ENCODE measurements around the gene RAB3IL1.

Gene RAB3IL1

GRCh38 chr11:61908730-61909316, 8.5 kb downstream of the RAB3IL1 start:
- no peak for DNase-seq (ENCODE audit: low read depth)
- H3K4me3 ChIP-seq (ENCODE audit: low read depth, low read length) = no peak overlapping the region

GRCh38 chr11:61907871-61908729, 9.3 kb downstream of the RAB3IL1 start:
- H3K4me3 ChIP-seq (ENCODE audit: low read depth, low read length) = no peak overlapping the region
- no peak for DNase-seq (ENCODE audit: low read depth)

DNA sequence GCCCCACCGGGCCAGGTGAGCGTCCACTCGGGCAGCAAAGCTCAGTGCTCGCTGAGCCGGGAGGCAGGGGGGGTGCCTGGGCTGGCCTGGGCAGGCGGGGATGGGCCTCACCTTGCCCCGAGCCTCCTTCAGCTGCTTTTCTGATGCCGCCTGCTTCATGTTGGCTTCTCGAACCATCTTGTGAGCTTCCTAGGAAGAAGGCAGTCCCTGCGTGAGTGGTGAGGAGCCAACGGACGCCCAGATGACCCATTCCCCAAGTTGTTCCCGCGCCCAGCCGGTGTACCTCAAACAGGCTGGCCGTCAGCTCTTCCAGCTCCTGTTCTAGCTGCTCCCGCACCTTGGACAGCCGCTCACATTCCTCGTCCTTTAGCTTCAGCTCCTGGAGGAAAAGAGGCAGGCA, 10.1 kb downstream of the RAB3IL1 start:
- no peak for DNase-seq (ENCODE audit: low read depth)
- H3K4me3 ChIP-seq (ENCODE audit: low read depth, low read length) = no peak overlapping the region

DNA sequence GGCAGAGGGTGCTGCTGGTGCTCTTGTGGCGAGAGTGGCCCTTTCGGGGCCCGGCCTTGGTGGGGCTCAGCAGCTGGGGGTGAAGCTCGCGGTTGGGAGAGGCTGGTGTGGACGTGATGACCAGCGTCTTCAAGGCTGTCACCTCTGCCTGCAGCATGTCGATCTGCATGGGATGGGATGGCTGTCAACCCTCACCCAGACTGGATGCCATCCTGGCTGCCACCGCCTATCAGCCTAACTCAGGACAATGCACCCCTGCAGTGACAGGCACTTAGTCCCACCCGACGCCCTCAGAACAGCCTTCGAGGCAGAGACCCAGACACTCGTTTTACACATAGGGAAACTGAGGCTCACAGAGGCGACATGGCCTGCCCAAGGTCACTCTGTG, 10.8 kb downstream of the RAB3IL1 start:
- H3K4me3 ChIP-seq (ENCODE audit: low read depth, low read length) = no peak overlapping the region
- DNase-seq (ENCODE audit: low read depth) = no peak

GRCh38 chr11:61905801-61906521, 11.4 kb downstream of the RAB3IL1 start:
- no peak overlapping the region for H3K4me3 ChIP-seq (ENCODE audit: low read depth, low read length)
- no peak for DNase-seq (ENCODE audit: low read depth)

- no peak overlapping the region for H3K4me3 ChIP-seq (ENCODE audit: low read depth, low read length)
- DNase-seq (ENCODE audit: low read depth) = no peak
Measured at GRCh38 chr11:61905067-61905696, 12.2 kb downstream of the RAB3IL1 start.

GRCh38 chr11:61904539-61905048, 12.8 kb downstream of the RAB3IL1 start:
- H3K4me3 ChIP-seq (ENCODE audit: low read depth, low read length) = no peak overlapping the region
- no peak for DNase-seq (ENCODE audit: low read depth)

- DNase-seq (ENCODE audit: low read depth) = no peak
- H3K4me3 ChIP-seq (ENCODE audit: low read depth, low read length) = no peak overlapping the region
Measured at GRCh38 chr11:61903845-61904244, 13.5 kb downstream of the RAB3IL1 start.

- no peak overlapping the region for H3K4me3 ChIP-seq (ENCODE audit: low read depth, low read length)
- no peak for DNase-seq (ENCODE audit: low read depth)
Measured at GRCh38 chr11:61902313-61902712, 15.1 kb downstream of the RAB3IL1 start.

- H3K4me3 ChIP-seq (ENCODE audit: low read depth, low read length) = no peak overlapping the region
- no peak for DNase-seq (ENCODE audit: low read depth)
Measured at GRCh38 chr11:61901397-61901796, 16.0 kb downstream of the RAB3IL1 start.

DNA sequence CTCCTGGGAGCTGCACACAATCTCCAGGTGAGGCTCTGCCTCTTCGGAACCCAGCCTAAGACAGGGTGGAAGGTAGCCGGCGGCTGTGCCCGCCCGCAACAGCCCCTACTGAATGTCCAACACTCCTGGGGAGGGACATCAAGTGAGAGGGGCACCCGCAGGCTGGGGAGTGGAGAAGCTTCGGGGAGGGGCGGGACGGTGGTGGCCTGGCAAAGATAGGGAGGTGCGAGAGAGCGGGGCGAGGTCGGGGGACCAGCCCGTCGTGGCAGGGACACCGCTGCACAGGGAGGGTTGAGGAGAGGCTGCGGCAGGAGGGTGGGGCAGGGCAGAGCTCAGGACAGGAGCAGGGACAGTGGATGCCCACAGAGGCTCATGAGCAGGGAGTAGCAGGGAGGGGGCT, 17.1 kb downstream of the RAB3IL1 start:
- DNase-seq (ENCODE audit: low read depth) = no peak
- H3K4me3 ChIP-seq (ENCODE audit: low read depth, low read length) = no peak overlapping the region

DNA sequence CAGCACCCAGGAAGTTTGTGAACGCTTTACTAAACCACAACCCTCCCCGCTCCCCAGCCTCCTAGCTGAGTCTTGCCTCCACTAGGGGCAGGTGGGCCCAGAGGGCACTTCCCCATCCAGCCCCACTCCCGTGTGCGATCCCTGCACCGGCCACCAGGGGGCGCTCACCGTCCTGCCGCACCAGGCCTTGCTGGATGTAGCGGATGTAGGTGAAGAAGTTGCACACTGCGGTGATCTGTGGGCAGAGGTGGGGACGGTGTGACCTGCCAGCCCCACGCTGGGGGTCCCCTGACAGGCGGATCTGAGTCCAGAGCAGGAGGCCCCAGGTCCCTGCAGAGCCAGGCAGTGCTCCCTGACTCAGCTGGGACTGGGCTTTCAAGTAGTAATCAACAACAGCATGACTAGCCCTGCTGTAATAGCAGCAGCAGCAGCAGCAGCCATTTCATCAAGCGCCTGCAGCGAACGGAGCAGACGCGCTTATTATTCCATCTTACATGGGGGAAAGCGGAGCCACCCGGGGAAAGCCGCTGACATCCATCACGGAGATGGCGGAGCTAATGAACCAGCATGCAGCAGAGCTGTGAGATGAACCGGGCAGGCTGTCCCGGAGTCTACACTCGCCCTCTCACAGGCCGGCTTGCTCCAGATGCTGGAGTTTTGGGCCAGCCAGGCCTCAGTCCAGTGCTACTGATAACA, 18.1 kb downstream of the RAB3IL1 start:
- DNase-seq (ENCODE audit: low read depth) = peak; percentile 35
- no peak overlapping the region for H3K4me3 ChIP-seq (ENCODE audit: low read depth, low read length)

- DNase-seq (ENCODE audit: low read depth) = no peak
- H3K4me3 ChIP-seq (ENCODE audit: low read depth, low read length) = no peak overlapping the region
Measured at GRCh38 chr11:61898247-61898582, 19.2 kb downstream of the RAB3IL1 start.

DNA sequence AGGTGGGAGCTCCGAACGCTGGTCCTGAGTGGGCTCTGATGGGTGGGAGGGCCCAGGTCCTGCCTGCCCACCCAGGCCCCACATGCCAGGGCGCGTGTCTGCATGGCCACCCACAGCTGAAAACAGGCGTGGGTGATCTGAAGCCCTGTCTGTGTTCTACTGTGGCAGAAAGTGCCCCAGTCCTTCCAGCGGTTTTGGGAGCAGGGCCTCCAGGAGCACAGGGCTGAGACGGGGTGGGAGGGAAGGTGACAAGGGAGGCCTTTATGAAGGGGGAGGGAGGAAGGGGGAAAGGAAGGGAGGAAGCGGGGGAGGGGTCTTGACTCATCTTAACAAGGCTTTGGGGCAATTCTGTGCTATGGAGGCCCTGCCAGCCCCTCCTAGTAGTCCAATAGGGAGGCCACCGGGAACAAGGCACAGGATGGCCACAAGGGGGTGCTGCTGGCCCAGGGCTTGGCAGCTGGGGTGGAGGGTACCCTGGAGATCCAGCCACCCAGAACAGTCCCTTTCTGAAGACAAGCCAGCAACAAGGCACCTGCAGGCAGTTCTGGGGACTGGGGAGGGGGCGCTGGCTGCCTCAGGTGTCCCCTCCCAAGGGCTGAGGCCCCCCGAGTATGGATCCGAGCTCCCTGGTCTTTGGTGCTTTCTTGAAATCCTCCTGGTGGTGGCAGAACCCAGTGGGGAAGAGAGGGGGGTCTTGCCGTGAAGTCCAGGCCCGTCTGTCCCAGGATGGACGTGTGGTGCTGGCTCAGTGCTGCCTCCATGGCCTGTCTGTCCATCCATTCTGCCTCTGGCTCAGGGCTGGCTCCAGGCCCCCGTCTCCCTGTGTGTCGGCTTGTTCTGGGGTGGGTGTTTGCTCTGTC, 19.7 kb downstream of the RAB3IL1 start:
- no peak overlapping the region for H3K4me3 ChIP-seq (ENCODE audit: low read depth, low read length)
- DNase-seq (ENCODE audit: low read depth) = no peak

DNA sequence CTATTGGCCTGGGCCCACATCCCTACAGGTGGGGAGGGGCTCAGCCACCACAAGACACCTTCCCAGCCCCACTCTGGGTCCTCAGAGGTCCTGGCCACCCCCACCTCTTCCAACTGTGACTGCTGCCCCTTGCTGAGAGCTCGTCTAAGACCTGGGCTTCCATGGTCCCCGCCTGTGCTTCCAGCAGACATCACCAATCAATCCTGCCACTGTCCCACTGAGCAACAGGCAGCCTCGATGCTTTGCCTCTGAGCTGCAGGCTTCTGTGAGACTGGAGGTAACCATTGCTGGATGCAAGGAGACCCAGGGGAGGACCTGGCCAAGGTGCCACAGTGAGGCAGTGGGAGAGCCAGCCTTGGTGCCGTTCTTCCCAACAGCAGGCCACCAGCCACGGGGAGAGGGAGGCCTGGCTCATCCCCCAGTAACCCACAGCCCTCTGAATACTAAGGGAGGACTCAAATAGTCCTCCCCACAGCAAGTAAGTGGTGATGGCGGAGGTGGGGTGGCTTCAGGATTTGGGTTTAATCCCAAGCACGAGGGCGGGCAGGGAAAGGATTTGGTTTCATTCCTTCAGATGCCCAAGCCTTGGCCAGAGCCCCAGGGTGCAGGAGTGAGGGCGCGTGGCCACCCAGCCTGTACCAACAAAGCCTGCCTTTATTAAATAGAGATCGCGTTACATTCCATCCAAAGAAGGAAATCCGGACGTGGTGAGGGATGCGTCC, 20.5 kb downstream of the RAB3IL1 start:
- no peak for DNase-seq (ENCODE audit: low read depth)
- H3K4me3 ChIP-seq (ENCODE audit: low read depth, low read length) = no peak overlapping the region

DNA sequence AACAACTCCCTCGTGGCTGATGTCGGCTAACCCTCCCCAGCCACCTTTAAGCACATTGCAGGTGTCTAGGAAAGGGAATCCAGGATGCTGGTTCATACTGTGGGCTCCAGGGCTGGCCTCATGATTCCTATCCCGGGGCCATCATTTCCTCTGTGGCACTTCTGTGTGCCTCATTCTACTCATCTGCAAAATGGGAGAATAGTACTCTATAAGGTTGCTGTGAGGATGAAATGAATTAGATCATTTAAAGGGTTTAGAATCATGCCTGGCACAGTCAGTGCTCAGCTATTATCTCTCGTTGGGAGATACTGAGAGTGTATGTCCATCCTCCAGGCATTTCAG, 21.7 kb downstream of the RAB3IL1 start:
- DNase-seq (ENCODE audit: low read depth) = no peak
- H3K4me3 ChIP-seq (ENCODE audit: low read depth, low read length) = no peak overlapping the region

DNA sequence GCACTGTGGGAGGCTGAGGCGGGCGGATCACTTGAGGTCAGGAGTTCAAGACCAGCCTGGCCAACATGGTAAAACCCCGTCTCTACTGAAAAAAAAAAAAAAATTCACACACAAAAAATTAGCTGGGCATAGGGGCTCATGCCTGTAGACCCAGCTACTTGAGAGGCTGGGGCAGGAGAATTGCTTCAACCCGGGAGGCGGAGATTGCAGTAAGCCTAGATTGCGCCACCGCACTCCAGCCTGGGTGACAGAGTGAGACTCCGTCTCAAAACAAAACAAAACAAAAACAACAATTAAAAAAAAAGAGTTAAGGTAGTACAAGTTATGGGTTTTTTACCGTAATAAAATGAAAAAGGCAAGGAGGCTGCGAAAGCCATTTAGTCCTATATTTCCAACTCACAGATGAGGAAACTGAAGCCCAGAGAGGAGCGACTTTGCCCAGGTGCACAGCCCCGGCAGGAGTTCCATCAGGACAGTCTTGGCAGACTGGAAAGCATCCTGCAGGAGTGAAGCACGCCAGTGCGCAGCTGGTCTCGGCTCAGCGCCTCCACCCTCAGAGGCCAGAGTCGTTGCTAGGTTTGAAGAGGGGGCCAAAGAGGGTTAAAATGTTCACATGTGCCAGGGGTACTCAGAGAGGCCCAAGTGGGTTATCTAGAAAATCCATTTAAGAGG, 22.2 kb downstream of the RAB3IL1 start:
- no peak for DNase-seq (ENCODE audit: low read depth)
- no peak overlapping the region for H3K4me3 ChIP-seq (ENCODE audit: low read depth, low read length)

DNA sequence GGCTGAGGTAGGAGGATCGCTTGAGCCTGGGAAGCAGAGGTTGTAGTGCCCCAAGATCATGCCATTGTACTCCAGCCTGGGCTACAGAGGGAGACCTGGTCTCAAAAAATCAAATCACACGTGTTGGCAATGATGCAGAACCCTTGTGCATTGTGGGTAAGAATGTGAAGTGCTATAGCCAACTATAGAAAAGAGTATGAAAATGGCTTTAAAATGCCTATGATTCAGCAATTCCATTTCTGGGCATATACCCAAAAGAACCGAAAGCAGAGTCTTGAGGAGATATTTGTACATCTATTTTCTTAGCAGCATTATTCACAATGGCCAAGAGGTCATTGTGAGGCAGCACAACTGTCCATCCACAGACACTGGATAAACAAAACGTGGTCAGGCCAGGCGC, 23.4 kb downstream of the RAB3IL1 start:
- DNase-seq (ENCODE audit: low read depth) = peak; percentile 75
- no peak overlapping the region for H3K4me3 ChIP-seq (ENCODE audit: low read depth, low read length)
